KMS-11 (cell line): ENCODE results near the gene RAB15.

Experiments used
- H2AFZ ChIP-seq: fragments of 200-600 bp; sonication (generic); 2 replicates; pipeline ENCODE4 v1.6.1; 2016; ENCODE audit warnings: antibody characterized with exemption, mixed run types, low read depth
- H3K27ac ChIP-seq: fragments of 200-600 bp; sonication (generic); 2 replicates; pipeline ENCODE4 v1.6.1; 2016; ENCODE audit warnings: mild to moderate bottlenecking, mixed run types
- H3K27me3 ChIP-seq: fragments of 200-600 bp; sonication (generic); 2 replicates; pipeline ENCODE4 v1.6.1; 2017; ENCODE audit warnings: mild to moderate bottlenecking, low read depth, mixed run types, moderate library complexity; ENCODE audit not compliant: insufficient read depth
- H3K36me3 ChIP-seq: fragments of 200-600 bp; sonication (generic); 2 replicates; pipeline ENCODE4 v1.6.1; 2017; ENCODE audit warnings: mild to moderate bottlenecking, mixed run types; ENCODE audit not compliant: insufficient read depth
- H3K4me1 ChIP-seq: fragments of 200-600 bp; sonication (generic); 2 replicates; pipeline ENCODE4 v1.6.1; 2016; ENCODE audit warnings: mild to moderate bottlenecking, low read depth, mixed run types; ENCODE audit not compliant: poor library complexity, severe bottlenecking
- H3K4me2 ChIP-seq: fragments of 200-600 bp; sonication (generic); 2 replicates; pipeline ENCODE4 v1.7.0; 2016; ENCODE audit warnings: mild to moderate bottlenecking, mixed run types
- H3K4me3 ChIP-seq: fragments of 200-600 bp; sonication (generic); IDR thresholded peaks from 2 replicates; pipeline ENCODE4 v1.6.1; 2017; ENCODE audit warnings: low read depth, low read length, mixed read lengths; ENCODE audit not compliant: insufficient read depth
- H3K79me2 ChIP-seq: fragments of 200-600 bp; sonication (generic); 2 replicates; pipeline ENCODE4 v1.6.1; 2016; ENCODE audit warnings: low read depth, mixed run types; ENCODE audit not compliant: insufficient read depth
- H3K9ac ChIP-seq: fragments of 200-600 bp; sonication (generic); 2 replicates; pipeline ENCODE4 v1.6.1; 2016; ENCODE audit warnings: mild to moderate bottlenecking, mixed run types
- H4K20me1 ChIP-seq: fragments of 200-600 bp; sonication (generic); 2 replicates; pipeline ENCODE4 v1.6.1; 2016; ENCODE audit warnings: mild to moderate bottlenecking, mixed run types; ENCODE audit not compliant: insufficient read depth
- CTCF ChIP-seq: fragments of 200-600 bp; sonication (generic); conservative IDR thresholded peaks from 2 replicates; pipeline ENCODE4 v1.6.1; 2017; ENCODE audit warnings: low read depth, mild to moderate bottlenecking, antibody characterized with exemption, low read length, moderate library complexity, mixed read lengths

Gene RAB15

GRCh38 chr14:64955297-64955696 is 16.8 kb downstream of the RAB15 start:
- no peaks in the 10 kb centered on the region for H4K20me1 ChIP-seq
- no peak overlapping the region for H3K4me3 ChIP-seq
- no peak overlapping the region for H2AFZ ChIP-seq
- no peak overlapping the region for H3K4me2 ChIP-seq
- 0 out of 2 replicates have a peak, but pooled peaks cover 1% of the 10 kb centered on the region for H3K79me2 ChIP-seq
- H3K4me1 ChIP-seq = peaks cover 24% of the 10 kb centered on the region
- H3K27ac ChIP-seq = no peak overlapping the region
- H3K9ac ChIP-seq = no peak overlapping the region
- H3K27me3 ChIP-seq = no peaks in the 10 kb centered on the region
- TF ChIP-seq CTCF = no peak
- H3K36me3 ChIP-seq = no peaks in the 10 kb centered on the region

GRCh38 chr14:64954491-64955240 is 17.5 kb downstream of the RAB15 start:
- no peaks in the 10 kb centered on the region for H3K79me2 ChIP-seq
- H3K4me2 ChIP-seq = no peak overlapping the region
- peaks cover 20% of the 10 kb centered on the region for H3K4me1 ChIP-seq
- no peaks in the 10 kb centered on the region for H4K20me1 ChIP-seq
- no peak overlapping the region for H3K4me3 ChIP-seq
- no peaks in the 10 kb centered on the region for H3K27me3 ChIP-seq
- no peak overlapping the region for H2AFZ ChIP-seq
- TF ChIP-seq CTCF = no peak
- no peak overlapping the region for H3K27ac ChIP-seq
- no peaks in the 10 kb centered on the region for H3K36me3 ChIP-seq
- H3K9ac ChIP-seq = no peak overlapping the region

- H3K4me1 ChIP-seq = peaks cover 20% of the 10 kb centered on the region
- no peaks in the 10 kb centered on the region for H3K79me2 ChIP-seq
- no peaks in the 10 kb centered on the region for H4K20me1 ChIP-seq
- H3K4me2 ChIP-seq = no peak overlapping the region
- no peak overlapping the region for H3K4me3 ChIP-seq
- no peak overlapping the region for H3K27ac ChIP-seq
- no peaks in the 10 kb centered on the region for H3K36me3 ChIP-seq
- no peak for TF ChIP-seq CTCF
- H2AFZ ChIP-seq = no peak overlapping the region
- H3K27me3 ChIP-seq = no peaks in the 10 kb centered on the region
- H3K9ac ChIP-seq = no peak overlapping the region
Observed at GRCh38 chr14:64953661-64954060, 18.5 kb downstream of the RAB15 start.

- H3K4me1 ChIP-seq = peaks cover 20% of the 10 kb centered on the region
- no peaks in the 10 kb centered on the region for H3K36me3 ChIP-seq
- 0 out of 2 replicates have a peak, but pooled peaks have one; percentile 18 for TF ChIP-seq CTCF
- H3K9ac ChIP-seq = no peak overlapping the region
- peak overlapping the region; percentile 45; the same call in 1 of the 2 replicates for H3K27ac ChIP-seq
- H3K79me2 ChIP-seq = no peaks in the 10 kb centered on the region
- no peaks in the 10 kb centered on the region for H4K20me1 ChIP-seq
- H3K4me3 ChIP-seq = no peak overlapping the region
- H3K27me3 ChIP-seq = no peaks in the 10 kb centered on the region
- H3K4me2 ChIP-seq = peak overlapping the region; percentile 36; the same call in 1 of the 2 replicates
- H2AFZ ChIP-seq = no peak overlapping the region
Observed at GRCh38 chr14:64953310-64953654, 18.9 kb downstream of the RAB15 start.
